ENCODE measurements around the gene CCR5AS.
A peak's percentile ranks its signal among the peaks of the same experiment; 100 is the strongest.
"Not testable (repeated sequence)": the region's sequence is repeated elsewhere in the genome, so short reads cannot be mapped to it uniquely, and the experiment has no call there.

Gene CCR5AS

GRCh38 chr3:46438831-46439230 lies 32.0 kb upstream of the CCR5AS start:
- H3K36me3 Mint-ChIP-seq, result no peaks in the 10 kb centered on the region
- no peak overlapping the region for H3K27ac Mint-ChIP-seq
- DNase-seq (ENCODE audit: low spot score), result no peak
- no peaks in the 10 kb centered on the region for H3K9me3 Mint-ChIP-seq
- H3K4me3 Mint-ChIP-seq, result no peak overlapping the region
- peaks cover 19 to 31% of the 10 kb centered on the region in 2 donors for H3K4me1 Mint-ChIP-seq (ENCODE audit: low read depth in 2 of 2)
- no peaks in the 10 kb centered on the region for H3K27me3 Mint-ChIP-seq
- no peak for ATAC-seq

DNA sequence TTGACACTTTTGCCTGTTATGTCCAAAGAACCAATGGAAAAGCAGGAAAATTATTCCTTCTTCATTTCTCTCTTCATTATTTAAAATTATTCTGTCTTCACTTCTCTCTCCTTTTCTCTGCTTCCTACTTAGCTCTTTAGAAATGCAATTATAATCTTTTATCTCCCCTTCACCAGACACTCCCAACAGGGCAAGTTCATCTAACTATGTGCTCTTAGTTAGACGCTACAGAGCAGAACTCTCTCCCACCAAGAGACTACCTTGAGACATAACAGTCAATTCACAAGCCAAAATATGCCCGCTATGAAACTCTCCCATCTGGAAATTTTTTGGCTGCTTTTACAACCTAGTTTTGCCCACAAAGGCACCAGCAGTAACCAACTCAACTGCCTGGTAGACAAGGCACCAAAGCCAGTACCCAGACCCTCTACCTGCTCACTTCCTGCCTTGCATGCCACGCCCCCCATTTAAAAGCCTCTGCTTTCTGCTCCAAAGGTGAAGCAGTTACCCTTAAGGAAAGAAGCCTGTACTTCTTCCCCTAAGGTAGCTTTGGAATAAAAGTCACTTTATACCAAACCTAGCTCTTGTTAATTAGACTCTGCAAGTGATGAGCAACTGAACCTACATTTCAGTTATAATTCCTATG lies 28.3 kb upstream of the CCR5AS start:
- H3K27ac Mint-ChIP-seq, result no peak overlapping the region
- peaks cover 0 to 11% of the 10 kb centered on the region in 2 donors for H3K4me1 Mint-ChIP-seq (ENCODE audit: low read depth in 2 of 2)
- H3K9me3 Mint-ChIP-seq, result peaks cover 3% of the 10 kb centered on the region
- ATAC-seq (no peak), DNase-seq (ENCODE audit: low spot score) (no peak)
- no peaks in the 10 kb centered on the region for H3K27me3 Mint-ChIP-seq
- no peak overlapping the region for H3K4me3 Mint-ChIP-seq
- H3K36me3 Mint-ChIP-seq, result peaks cover 7% of the 10 kb centered on the region

DNA sequence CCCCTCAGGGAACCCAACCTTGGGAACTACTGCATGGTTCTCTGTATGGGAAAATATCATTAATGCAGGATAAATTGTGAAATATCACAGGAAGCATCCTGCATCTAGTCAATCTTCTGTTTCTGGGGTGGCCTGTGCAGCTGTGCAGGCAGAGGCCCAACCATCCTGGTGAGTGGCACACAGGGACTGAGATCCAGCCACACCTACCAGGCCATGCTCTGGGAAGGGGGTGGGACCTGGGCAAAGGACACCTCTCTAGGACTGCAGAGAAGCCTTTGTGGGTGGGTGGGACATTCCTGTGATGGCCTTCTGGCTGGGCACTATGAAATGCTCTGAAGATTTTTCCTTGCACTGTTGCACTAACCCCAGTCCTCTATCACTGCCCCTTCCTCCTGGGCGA lies 27.0 kb upstream of the CCR5AS start:
- Mint-ChIP-seq H3K27me3 (no peaks in the 10 kb centered on the region), H3K36me3 (peaks cover 7% of the 10 kb centered on the region), H3K4me1 (ENCODE audit: low read depth in 2 of 2) (peaks cover 0 to 6% of the 10 kb centered on the region in 2 donors), H3K27ac (no peak overlapping the region), H3K4me3 (no peak overlapping the region), H3K9me3 (peaks cover 3% of the 10 kb centered on the region)
- DNase-seq (ENCODE audit: low spot score) (no peak), ATAC-seq (no peak)

DNA sequence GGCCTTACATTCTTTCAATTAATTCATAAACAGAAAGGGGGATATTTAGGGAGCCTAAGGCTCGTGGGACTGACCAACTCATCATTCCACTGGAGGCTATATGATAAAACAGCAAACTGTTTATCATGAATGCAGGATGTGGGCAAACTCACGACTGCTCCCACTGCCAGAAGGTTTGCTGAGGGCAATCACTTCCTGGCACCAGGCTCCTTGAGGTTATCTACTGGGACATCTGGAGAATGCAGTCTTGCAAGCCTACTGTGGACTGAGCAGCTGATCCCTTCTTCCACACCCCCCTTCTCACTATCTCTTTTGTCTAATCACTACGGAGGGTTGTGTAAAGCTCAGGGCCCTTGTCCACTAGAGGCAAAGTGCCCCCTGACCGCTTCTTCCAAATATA lies 26.3 kb upstream of the CCR5AS start:
- H3K27ac Mint-ChIP-seq; H3K9me3 Mint-ChIP-seq; H3K4me1 Mint-ChIP-seq (ENCODE audit: low read depth in 2 of 2); H3K27me3 Mint-ChIP-seq; H3K4me3 Mint-ChIP-seq; H3K36me3 Mint-ChIP-seq; ATAC-seq: not testable (repeated sequence)
- DNase-seq (ENCODE audit: low spot score), result peak; percentile 59

- H3K4me3 Mint-ChIP-seq; H3K27me3 Mint-ChIP-seq; ATAC-seq; H3K27ac Mint-ChIP-seq; H3K9me3 Mint-ChIP-seq; H3K4me1 Mint-ChIP-seq (ENCODE audit: low read depth in 2 of 2); H3K36me3 Mint-ChIP-seq; DNase-seq (ENCODE audit: low spot score): not testable (repeated sequence)
These were observed 25.0 kb upstream of the CCR5AS start for GRCh38 chr3:46431905-46432304.

DNA sequence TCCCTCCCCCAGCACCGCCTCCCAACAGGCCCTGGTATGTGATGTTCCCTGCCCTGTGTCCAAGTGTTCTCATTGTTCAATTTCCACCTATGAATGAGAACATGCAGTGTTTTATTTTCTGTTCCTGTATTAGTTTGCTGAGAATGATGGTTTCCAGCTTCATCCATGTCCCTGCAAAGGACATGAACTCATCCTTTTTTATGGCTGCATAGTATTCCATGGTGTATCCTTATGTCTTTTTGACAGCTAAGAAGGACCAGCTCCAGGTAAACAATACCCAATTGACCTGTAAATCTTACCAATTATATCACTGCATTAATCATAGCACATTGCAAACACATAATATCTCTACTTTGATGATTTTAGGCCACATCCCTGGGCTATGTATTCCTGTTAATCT lies 24.0 kb upstream of the CCR5AS start:
- not testable (repeated sequence) for H3K9me3 Mint-ChIP-seq; H3K4me3 Mint-ChIP-seq; H3K27me3 Mint-ChIP-seq; H3K27ac Mint-ChIP-seq; H3K36me3 Mint-ChIP-seq; DNase-seq (ENCODE audit: low spot score); ATAC-seq
- H3K4me1 Mint-ChIP-seq (ENCODE audit: low read depth in 2 of 2), result peaks cover 0 to 17% of the 10 kb centered on the region in 2 donors

- Mint-ChIP-seq H3K4me1 (ENCODE audit: low read depth in 2 of 2) (peaks cover 0 to 17% of the 10 kb centered on the region in 2 donors), H3K27me3 (no peaks in the 10 kb centered on the region), H3K4me3 (no peak overlapping the region), H3K9me3 (peaks cover 3% of the 10 kb centered on the region), H3K36me3 (peaks cover 7% of the 10 kb centered on the region), H3K27ac (no peak overlapping the region)
- DNase-seq (ENCODE audit: low spot score), result peak; percentile 25
- ATAC-seq, result no peak
These were observed 22.8 kb upstream of the CCR5AS start for GRCh38 chr3:46429671-46430070.

GRCh38 chr3:46429250-46429649 lies 22.4 kb upstream of the CCR5AS start:
- Mint-ChIP-seq H3K4me1 (ENCODE audit: low read depth in 2 of 2) (peaks cover 0 to 17% of the 10 kb centered on the region in 2 donors), H3K27ac (no peak overlapping the region), H3K27me3 (no peaks in the 10 kb centered on the region), H3K36me3 (peaks cover 7% of the 10 kb centered on the region), H3K4me3 (no peak overlapping the region), H3K9me3 (peaks cover 3% of the 10 kb centered on the region)
- ATAC-seq (no peak), DNase-seq (ENCODE audit: low spot score) (peak; percentile 5)

- Mint-ChIP-seq H3K4me1 (ENCODE audit: low read depth in 2 of 2) (peaks cover 0 to 17% of the 10 kb centered on the region in 2 donors), H3K27ac (no peak overlapping the region), H3K9me3 (peaks cover 3% of the 10 kb centered on the region), H3K27me3 (no peaks in the 10 kb centered on the region), H3K36me3 (peaks cover 7% of the 10 kb centered on the region), H3K4me3 (no peak overlapping the region)
- DNase-seq (ENCODE audit: low spot score) (peak; percentile 35), ATAC-seq (no peak)
These were observed 21.3 kb upstream of the CCR5AS start for GRCh38 chr3:46427916-46428833.

DNA sequence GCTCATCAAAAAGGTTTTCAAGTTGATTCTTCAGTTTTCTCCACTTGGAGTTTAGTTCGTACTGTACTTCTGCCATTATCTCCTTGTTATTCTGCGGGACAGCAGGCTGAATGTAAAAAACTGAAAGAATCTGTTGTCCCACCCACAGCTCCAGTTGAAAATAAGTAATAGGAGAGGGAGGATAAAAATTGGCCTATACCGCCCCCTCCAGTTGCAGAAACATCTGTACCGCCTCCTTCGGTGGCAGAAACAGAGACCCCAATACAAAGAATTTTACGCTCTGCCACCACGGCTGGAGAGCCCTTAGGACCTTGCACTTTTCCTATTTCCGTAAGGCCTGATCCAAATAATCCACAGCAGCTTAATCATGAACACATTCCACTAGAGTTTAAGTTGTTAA lies 20.5 kb upstream of the CCR5AS start:
- peaks cover 0 to 12% of the 10 kb centered on the region in 2 donors for H3K4me1 Mint-ChIP-seq (ENCODE audit: low read depth in 2 of 2)
- H3K4me3 Mint-ChIP-seq, H3K27ac Mint-ChIP-seq, H3K27me3 Mint-ChIP-seq, ATAC-seq, H3K36me3 Mint-ChIP-seq, H3K9me3 Mint-ChIP-seq: not testable (repeated sequence)
- DNase-seq (ENCODE audit: low spot score), result peak; percentile 44

GRCh38 chr3:46426476-46426875 lies 19.6 kb upstream of the CCR5AS start:
- not testable (repeated sequence) for H3K4me3 Mint-ChIP-seq, H3K9me3 Mint-ChIP-seq, ATAC-seq, H3K27me3 Mint-ChIP-seq, H3K27ac Mint-ChIP-seq, H3K36me3 Mint-ChIP-seq
- peaks cover 0 to 11% of the 10 kb centered on the region in 2 donors for H3K4me1 Mint-ChIP-seq (ENCODE audit: low read depth in 2 of 2)
- peak; percentile 8 for DNase-seq (ENCODE audit: low spot score)

GRCh38 chr3:46423588-46423987 lies 16.7 kb upstream of the CCR5AS start:
- DNase-seq (ENCODE audit: low spot score) (peak; percentile 15), ATAC-seq (no peak)
- Mint-ChIP-seq H3K27ac (no peak overlapping the region), H3K4me3 (no peak overlapping the region), H3K27me3 (no peaks in the 10 kb centered on the region), H3K9me3 (no peaks in the 10 kb centered on the region), H3K4me1 (ENCODE audit: low read depth in 2 of 2) (peaks cover 0 to 11% of the 10 kb centered on the region in 2 donors), H3K36me3 (no peaks in the 10 kb centered on the region)

DNA sequence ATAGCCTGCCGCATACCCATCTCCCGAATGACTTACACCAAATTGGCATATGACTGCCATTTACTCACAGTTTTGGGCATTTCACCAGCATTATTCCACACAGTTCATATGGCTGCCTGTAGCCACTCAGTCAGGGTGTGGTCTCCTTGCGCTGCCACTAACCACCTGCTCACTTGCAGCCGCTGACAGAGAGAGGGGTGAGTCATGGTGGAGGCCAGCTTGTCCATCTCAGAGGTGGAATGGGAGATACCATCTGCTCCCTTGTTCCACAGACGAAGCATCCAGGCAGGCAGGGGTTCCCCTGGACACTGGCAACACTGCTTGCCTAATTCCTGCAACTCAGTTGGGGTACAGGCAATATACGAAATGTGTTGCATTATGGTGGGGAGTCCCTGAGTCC lies 15.8 kb upstream of the CCR5AS start:
- H3K4me3 Mint-ChIP-seq, result no peak overlapping the region
- no peaks in the 10 kb centered on the region for H3K9me3 Mint-ChIP-seq
- ATAC-seq (no peak), DNase-seq (ENCODE audit: low spot score) (no peak)
- peaks cover 0 to 11% of the 10 kb centered on the region in 2 donors for H3K4me1 Mint-ChIP-seq (ENCODE audit: low read depth in 2 of 2)
- H3K27ac Mint-ChIP-seq, result no peak overlapping the region
- no peaks in the 10 kb centered on the region for H3K36me3 Mint-ChIP-seq
- H3K27me3 Mint-ChIP-seq, result no peaks in the 10 kb centered on the region

- Mint-ChIP-seq H3K9me3 (no peaks in the 10 kb centered on the region), H3K4me1 (ENCODE audit: low read depth in 2 of 2) (no peaks in the 10 kb centered on the region), H3K4me3 (no peak overlapping the region), H3K27me3 (no peaks in the 10 kb centered on the region), H3K36me3 (no peaks in the 10 kb centered on the region), H3K27ac (no peak overlapping the region)
- DNase-seq (ENCODE audit: low spot score) (peak; percentile 15), ATAC-seq (no peak)
These were observed 14.1 kb upstream of the CCR5AS start for GRCh38 chr3:46420931-46421330.
